Mucosa of stomach (tissue), 1 donor: ENCODE results near the gene SEPHS2.

Experiments
- H3K27me3 ChIP-seq: one replicate; pipeline ENCODE4 v1.7.0; 2013; ENCODE audit warnings: mild to moderate bottlenecking, low read length; ENCODE audit not compliant: control insufficient read depth, insufficient read depth
- H3K36me3 ChIP-seq: one replicate; pipeline ENCODE4 v1.7.0; 2013; ENCODE audit warnings: low read length; ENCODE audit not compliant: control insufficient read depth, insufficient read depth
- H3K4me1 ChIP-seq: one replicate; pipeline ENCODE4 v1.7.0; 2013; ENCODE audit warnings: mild to moderate bottlenecking, low read length; ENCODE audit not compliant: control insufficient read depth, insufficient read depth
- H3K4me3 ChIP-seq: one replicate; pipeline ENCODE4 v1.7.0; 2013; ENCODE audit warnings: low read length
- H3K9ac ChIP-seq: one replicate; pipeline ENCODE4 v1.7.0; 2013; ENCODE audit warnings: mild to moderate bottlenecking, low read length, moderate library complexity
- H3K9me3 ChIP-seq: one replicate; pipeline ENCODE4 v1.7.0; 2013; ENCODE audit warnings: mild to moderate bottlenecking, low read length, moderate library complexity; ENCODE audit not compliant: control insufficient read depth
- donor health status: Pancreatic carcinoma.

SEPHS2 gene

GRCh38 chr16:30416624-30417528 is 28.8 kb downstream of the SEPHS2 start:
- Histone ChIP-seq H3K36me3 (no peaks in the 10 kb centered on the region), H3K9ac (peak overlapping the region; percentile 71), H3K4me1 (peaks cover 17% of the 10 kb centered on the region), H3K9me3 (no peaks in the 10 kb centered on the region), H3K4me3 (peak overlapping the region; percentile 74), H3K27me3 (no peaks in the 10 kb centered on the region)

DNA sequence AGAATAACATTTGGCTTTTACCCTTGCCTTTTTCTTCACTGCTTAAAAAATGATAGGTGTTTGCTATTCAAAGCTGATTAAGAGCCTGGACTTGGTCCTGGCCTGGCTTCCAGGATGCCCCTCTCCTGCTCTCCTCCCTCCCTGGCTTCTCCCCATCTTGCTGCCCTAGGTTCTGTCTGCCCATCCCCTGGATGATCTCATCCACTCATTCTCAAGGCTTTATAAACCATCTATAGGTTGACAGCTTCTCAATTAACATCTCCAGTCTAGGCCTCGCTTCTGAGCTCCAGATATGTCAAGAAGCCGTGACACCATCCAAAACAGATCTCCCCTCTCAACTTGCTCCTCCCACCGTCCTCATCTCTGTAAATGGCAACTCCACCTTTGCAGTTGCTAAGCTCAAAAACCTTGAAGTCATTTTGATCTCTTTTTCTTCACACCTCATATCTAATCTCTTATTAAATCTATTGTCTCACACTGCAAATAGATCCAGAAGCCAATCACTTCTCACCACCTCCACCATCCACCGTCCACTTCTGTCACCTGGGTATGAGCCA is 29.5 kb downstream of the SEPHS2 start:
- peaks cover 17% of the 10 kb centered on the region for H3K4me1 ChIP-seq
- H3K9ac ChIP-seq = no peak overlapping the region
- no peaks in the 10 kb centered on the region for H3K27me3 ChIP-seq
- H3K36me3 ChIP-seq = no peaks in the 10 kb centered on the region
- no peaks in the 10 kb centered on the region for H3K9me3 ChIP-seq
- no peak overlapping the region for H3K4me3 ChIP-seq

GRCh38 chr16:30414159-30414558 is 31.5 kb downstream of the SEPHS2 start:
- no peak overlapping the region for H3K4me3 ChIP-seq
- H3K36me3 ChIP-seq = no peaks in the 10 kb centered on the region
- H3K9ac ChIP-seq = no peak overlapping the region
- H3K4me1 ChIP-seq = peaks cover 24% of the 10 kb centered on the region
- H3K9me3 ChIP-seq = no peaks in the 10 kb centered on the region
- no peaks in the 10 kb centered on the region for H3K27me3 ChIP-seq

DNA sequence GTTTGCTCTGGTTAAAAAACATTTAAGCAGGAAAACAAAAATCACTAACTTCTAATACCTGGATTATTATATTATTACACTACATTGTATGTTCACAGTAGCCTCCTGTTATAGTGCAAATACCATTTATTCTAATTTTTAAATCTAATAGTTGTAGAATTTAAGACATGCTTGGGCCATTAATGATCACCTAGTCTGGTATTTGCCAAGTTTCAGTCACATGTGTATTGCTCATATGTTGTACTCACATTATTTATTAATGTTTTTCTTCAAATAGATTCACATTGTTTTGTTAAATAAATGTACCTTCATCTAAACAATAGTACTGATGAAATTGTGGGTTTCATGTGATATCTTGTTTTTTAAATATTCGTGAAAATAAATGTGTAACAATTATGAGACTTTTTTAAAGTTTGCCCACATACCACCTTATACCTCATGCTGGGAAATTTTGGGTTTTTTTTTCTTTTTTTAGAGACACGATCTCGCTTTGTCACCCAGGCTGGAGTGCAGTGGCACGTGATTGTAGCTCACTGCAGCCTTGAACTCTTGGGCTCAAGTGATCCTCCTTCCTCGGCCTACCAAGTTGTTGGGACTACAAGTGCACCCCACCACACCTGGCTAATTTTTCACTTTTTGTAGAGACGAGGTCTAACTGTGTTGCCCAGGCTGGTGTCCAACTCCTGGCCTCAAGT is 32.4 kb downstream of the SEPHS2 start:
- Histone ChIP-seq H3K27me3 (no peaks in the 10 kb centered on the region), H3K9ac (no peak overlapping the region), H3K9me3 (no peaks in the 10 kb centered on the region), H3K36me3 (no peaks in the 10 kb centered on the region), H3K4me3 (no peak overlapping the region), H3K4me1 (peaks cover 18% of the 10 kb centered on the region)

DNA sequence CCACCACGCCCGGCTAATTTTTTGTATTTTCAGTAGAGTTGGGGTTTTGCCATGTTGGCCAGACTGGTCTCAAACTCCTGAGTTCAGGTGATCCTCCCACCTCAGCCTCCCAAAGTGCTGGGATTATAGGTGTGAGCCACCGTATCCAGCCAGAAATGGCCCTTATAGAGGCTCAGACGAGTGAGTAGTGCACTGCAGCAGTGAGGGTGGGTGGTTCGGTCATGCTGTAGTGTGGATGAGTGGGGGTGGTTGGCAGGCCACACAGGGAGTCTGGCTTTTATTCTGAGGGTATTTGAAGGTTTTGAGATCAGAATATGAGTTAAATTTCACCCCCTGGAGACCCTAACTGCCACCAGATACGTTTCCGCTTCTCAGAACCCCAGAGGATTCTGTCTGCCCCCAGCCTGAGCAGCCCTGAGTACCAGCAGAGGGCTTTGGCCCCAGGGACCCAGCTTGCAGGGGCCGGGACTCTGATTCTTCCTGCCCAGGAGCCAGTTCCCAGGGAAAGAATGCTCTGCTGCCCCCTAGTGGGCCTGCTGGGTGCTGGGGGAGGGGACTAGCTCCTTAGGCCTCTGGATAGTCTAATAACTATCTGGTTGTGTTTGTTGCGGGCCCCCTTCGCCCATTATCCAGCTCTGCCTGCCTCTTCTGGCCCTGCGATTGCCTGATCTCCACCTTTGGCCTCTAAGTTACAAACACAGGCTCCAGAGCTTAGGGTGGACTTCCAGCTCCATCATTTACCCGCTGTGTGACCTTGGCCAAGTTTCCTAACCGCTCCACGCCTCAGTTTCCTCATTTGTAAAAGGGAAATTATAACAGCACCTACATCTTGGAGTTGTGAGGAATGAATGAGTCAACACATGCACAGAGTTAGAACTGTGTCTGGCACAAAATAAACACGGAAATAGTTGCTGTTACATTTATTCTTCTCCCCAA is 36.3 kb downstream of the SEPHS2 start:
- H3K9ac ChIP-seq = peak overlapping the region; percentile 34
- no peaks in the 10 kb centered on the region for H3K36me3 ChIP-seq
- H3K27me3 ChIP-seq = no peaks in the 10 kb centered on the region
- H3K4me1 ChIP-seq = peaks cover 13% of the 10 kb centered on the region
- no peaks in the 10 kb centered on the region for H3K9me3 ChIP-seq
- no peak overlapping the region for H3K4me3 ChIP-seq

DNA sequence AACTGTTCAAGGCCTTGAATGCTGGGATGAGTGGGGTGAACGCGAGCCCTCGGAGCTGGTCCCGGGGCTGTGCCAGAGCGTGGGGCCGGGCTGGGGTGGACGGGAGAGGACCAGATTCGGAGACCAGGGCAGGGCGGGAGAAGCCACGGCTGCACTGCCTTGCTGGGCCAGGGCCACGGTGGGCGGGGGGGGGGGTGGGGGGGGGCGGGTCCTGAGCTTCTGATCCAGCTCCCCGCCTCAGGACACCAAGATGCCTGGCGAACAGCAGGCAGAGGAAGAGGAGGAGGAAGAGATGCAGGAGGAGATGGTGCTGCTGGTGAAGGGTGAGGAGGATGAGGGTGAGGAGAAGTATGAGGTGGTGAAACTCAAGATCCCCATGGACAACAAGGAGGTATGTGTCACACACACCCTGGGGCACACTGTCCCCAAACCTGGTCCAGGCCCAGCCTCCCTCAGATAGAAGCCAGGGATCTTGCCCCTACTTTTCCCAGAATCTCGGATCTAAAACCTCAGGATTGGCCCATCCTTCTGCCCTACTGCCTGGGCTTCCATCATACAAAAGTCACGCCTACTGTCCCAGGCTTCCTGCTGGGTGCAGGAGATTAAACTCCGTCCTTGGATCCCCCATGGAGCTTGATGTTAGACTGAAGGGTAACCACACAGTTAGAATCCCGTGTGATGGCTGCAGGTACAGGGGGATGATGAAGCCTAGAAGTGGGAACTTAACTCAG is 37.7 kb downstream of the SEPHS2 start:
- H3K4me3 ChIP-seq = no peak overlapping the region
- H3K36me3 ChIP-seq = no peaks in the 10 kb centered on the region
- H3K4me1 ChIP-seq = peaks cover 13% of the 10 kb centered on the region

DNA sequence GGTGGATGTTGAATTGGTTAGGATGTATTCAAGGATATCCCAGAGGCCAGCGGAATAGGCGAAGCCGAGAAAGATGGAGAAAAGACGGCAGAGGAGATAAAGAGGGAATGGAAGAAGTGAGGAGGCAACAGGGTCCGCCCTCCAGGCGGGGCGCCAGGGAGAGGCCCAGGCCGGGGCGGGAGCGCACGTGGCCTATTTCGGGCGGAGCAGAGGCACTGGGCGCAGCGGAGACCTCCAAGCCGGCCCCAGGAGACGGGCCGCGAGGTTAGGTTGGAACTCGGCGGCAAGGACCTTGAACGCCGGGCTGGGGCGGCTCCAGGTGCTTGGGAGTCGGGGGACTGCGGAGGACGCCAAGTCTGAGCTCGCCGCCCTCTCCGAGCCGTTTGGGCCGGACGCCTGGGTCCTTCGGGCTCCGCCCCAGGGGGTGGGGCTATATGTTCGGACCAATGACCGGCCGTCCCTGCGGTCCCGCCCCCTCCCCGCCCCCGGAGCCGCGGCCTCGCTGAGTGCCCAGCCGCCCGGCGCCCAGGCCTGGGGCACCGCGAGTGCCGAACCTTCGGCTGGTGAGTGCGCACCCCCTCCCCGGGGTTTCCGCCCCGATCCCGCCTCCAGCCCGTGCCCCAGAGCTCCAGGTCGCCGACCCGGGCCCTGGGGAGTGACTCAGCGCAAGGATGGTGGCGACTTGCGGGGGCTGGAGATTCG is 38.4 kb downstream of the SEPHS2 start, which contains the start of gene ZNF771:
Gene ZNF771, plus strand, starts transcription at position 505 of the 702 bp plus-strand sequence. CDS start 448 bp downstream, outside the sequence.
- H3K9ac ChIP-seq = peak within 1 kb of the TSS; percentile 61
- no peak within 1 kb of the TSS for H3K4me3 ChIP-seq
- H3K36me3 ChIP-seq = no peaks in the 10 kb centered on the region
- H3K27me3 ChIP-seq = no peaks in the 10 kb centered on the region
- peaks cover 13% of the 10 kb centered on the region for H3K4me1 ChIP-seq
- no peaks in the 10 kb centered on the region for H3K9me3 ChIP-seq

More for the DNA sequence above, 37.7 kb downstream of the SEPHS2 start:
- Histone ChIP-seq H3K9me3 (no peaks in the 10 kb centered on the region), H3K9ac (peak overlapping the region; percentile 61), H3K27me3 (no peaks in the 10 kb centered on the region)

DNA sequence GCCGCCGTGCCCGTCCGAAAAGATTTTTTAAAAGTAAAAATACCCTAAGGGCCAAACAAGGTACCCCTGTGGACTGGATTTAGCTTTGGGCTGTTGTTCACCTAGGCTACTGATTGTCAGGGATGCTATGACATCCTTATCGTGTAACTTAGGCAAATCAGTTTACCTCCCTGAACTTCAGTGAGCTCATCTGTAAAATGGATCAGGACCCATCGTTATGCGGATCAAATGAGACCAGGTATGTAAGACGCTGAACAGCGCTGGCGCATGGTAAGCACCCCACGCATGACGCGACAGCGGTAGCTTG is 38.9 kb downstream of the SEPHS2 start:
- H3K36me3 ChIP-seq = no peaks in the 10 kb centered on the region
- H3K4me3 ChIP-seq = no peak overlapping the region
- peak overlapping the region; percentile 61 for H3K9ac ChIP-seq
- peaks cover 13% of the 10 kb centered on the region for H3K4me1 ChIP-seq
- H3K9me3 ChIP-seq = no peaks in the 10 kb centered on the region
- no peaks in the 10 kb centered on the region for H3K27me3 ChIP-seq

- Histone ChIP-seq H3K4me1 (peaks cover 19% of the 10 kb centered on the region), H3K27me3 (peaks cover 4% of the 10 kb centered on the region), H3K4me3 (no peak overlapping the region), H3K9me3 (no peaks in the 10 kb centered on the region), H3K36me3 (peaks cover 5% of the 10 kb centered on the region), H3K9ac (no peak overlapping the region)
Observed at GRCh38 chr16:30401768-30402425, 43.8 kb downstream of the SEPHS2 start.

GRCh38 chr16:30399435-30400186 is 46.1 kb downstream of the SEPHS2 start:
- Histone ChIP-seq H3K36me3 (peaks cover 5% of the 10 kb centered on the region), H3K4me3 (peak overlapping the region; percentile 80), H3K27me3 (peaks cover 4% of the 10 kb centered on the region), H3K9ac (peak overlapping the region; percentile 69), H3K9me3 (no peaks in the 10 kb centered on the region), H3K4me1 (peaks cover 21% of the 10 kb centered on the region)
